Raji (cell line): ENCODE results near the gene SRP9.

Experiments used
- POLR2A ChIP-seq: IDR thresholded peaks from 2 replicates; pipeline ENCODE4 v1.6.1; 2011; ENCODE audit warnings: low read depth, low read length, control low read depth; ENCODE audit not compliant: insufficient read depth

Gene SRP9

DNA sequence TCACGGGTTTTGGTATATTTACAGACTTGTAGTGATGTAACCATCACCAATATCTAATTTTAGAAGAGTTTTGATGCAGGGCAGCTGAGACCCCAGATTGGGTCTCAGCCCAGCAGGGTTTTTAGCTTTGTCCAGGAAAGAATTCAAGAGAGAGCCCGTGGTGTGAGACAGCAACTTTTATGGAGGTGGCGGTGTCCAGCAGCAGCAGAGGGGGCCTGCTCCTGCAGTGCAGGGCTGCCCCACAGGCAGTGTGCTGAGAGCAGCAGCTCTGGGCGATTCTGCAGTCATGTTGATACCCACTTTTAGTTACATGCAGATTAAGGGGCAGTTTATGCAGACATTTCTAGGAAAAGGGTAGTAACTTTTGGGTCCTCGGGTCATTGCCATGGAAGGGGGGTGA, 30.5 kb downstream of the SRP9 start:
- no peak for TF ChIP-seq POLR2A

DNA sequence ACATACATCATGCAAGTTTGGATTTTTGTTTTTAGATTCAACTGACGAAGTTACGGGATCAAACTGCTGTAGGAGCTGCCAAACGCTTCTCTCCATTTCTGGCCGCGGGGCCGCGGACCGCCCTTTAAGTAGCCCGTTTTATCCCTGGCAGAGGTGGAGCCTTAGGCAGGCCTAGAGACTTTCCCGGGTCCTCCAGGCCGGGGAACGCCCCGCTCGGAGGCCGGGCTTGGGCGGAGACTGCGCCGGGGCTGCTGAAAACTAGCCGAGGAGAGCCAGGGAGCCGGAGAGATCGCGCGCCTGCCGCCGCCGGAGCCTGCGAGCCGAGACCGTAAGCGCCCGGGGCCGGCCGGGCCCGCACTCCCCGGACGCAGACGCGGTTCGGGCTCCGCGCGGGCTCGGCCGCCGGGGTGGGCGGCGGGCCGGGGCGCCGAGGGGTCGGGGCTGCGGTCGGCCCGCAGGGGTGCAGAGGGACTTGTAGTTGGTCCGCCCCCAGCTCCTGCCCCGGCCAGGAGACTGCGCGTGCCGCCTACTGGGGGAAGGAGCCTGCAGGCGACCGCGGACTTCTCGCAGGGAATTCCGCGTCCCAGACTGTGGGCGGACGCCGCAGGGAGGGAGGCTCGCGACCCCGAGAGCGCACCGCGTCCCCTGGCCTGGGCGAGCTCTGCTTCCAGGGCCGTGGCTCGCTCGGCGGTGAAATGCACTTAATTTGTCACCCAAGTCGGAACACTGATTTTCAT, 32.4 kb downstream of the SRP9 start, which contains the start of gene EPHX1:
TSS of gene EPHX1 (plus strand) at position 283 of the 737 bp plus-strand sequence. CDS start 18,606 bp downstream, outside the sequence.
- no peak for TF ChIP-seq POLR2A

DNA sequence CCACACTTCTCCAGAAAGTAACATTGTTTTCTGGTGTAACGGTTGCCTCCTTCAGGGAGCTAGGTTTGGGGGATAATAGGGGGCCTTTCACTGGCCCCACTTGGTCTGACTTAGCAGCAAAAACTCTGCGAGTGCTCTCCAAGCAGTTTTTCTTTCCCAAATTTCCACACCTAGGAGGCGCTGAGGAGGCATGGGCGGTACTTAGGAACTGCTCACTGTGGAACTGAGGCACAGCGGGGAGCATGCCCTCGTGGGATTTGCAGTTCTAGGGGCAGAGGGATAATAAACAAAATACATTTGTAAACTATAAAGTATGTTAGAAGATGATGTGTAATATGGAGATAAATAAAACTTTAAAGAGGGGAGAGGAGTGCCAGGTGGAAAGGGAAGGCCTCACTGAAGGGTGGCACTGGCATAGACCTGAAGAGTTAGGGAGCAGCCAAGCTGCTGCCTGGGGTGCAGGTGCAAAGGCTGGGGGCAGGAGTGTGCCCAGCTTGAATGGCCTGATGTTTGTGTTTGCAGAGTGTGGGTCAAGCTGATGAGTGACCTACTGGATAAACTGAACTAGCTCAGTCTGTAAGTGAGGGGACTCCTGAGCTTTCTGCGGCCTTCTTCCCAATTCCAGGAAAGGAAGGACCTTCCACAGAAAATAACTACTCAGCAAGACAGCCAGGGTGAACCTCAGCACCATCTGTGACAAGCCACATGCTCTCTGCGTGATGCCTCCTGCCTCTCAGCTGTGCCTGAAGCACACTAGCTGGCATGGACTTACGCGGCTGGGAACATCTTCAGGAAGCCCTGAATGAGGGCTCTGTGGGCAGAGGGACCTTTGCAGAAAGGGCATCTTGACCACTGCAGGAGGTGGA, 34.2 kb downstream of the SRP9 start:
- TF ChIP-seq POLR2A: no peak

DNA sequence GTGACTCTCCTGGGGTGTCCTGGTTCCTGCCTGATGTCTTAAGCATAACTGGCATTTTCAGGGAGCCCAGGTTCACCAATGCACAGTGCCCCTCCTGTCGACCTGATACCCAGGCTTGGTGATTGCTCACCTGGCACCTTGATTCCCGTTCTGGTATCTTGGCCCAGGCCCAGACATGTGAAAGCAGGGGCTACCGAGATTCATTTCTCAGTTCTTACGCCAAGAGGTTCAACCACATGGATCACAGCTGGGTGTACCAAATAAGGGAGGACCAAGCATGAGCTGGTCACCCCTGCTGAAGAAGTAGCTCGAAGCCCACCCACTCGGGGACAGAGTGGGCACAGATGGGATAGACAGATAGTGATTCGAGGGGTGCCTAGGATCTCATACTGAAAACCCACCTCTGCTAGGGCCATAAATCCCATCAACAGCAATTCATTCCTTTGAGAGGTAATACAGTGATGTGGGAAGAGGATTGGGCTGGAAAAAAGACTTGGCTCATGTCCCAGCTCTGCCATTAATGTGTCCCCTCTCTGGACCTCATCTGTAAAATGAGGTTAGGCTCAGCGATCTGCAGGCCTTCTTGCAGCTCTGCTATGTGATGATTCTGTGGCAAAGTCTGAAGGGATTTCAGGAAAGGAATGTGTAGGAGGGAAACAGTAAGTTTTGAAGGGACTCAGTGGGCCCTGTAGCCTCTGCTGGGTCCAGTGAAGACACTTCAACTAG, 35.0 kb downstream of the SRP9 start:
- TF ChIP-seq POLR2A: no peak

DNA sequence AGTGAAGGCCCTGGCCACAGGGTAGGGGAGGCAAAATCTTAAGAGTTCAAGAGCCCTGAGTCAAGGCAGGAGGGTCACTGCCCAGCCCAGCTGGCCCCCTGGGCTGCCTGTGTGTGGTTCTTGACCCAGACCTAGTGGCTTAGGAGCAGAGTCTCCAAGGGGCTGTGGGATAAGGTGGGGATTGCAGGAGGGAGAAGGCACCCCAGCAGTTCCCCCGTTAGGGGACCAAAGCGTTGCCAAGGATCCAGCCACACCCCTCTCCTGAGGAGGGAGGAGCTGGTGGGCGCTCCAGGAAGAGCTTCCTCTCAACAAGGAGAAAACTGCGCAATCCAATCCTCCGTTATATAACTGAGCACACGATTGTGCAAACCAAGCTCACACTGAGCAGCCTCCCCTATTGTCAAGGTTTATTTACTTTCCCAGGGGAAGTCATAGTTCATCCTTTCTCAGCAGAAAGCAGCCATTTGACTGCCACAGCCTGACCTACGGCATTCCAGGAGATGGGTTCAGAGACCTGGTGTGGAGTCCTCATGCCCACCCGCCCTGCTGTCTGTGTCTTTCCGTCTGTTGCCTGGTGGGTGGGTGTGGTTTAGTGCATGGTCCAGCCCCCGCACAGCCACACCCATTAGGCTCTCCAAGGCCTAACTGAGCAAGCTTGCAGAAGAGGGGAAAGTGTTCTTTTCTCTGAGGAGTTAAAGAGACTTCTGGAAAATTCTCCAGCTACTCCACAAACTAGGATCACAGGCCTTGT, 35.8 kb downstream of the SRP9 start:
- TF ChIP-seq POLR2A: no peak

DNA sequence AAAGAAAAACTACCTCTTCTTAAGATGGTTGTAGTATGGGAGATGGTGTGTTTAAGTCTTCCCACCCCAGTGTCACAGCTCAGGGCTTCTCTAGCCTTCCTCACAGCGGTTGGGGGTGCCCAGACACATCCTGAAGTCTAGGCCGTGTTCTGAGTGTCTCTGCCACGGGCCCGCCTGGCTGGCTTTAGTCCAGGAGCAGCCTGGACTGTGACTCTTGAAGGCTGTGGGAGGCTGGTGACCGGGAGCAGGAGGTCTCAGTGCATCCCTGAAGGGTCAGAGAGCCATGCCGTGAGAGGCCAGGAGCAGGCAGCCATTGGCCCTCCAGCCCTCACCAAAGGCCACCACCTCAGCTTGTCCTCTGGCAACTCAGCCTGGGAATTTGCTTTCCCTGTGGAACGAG, 36.8 kb downstream of the SRP9 start:
- no peak for TF ChIP-seq POLR2A

DNA sequence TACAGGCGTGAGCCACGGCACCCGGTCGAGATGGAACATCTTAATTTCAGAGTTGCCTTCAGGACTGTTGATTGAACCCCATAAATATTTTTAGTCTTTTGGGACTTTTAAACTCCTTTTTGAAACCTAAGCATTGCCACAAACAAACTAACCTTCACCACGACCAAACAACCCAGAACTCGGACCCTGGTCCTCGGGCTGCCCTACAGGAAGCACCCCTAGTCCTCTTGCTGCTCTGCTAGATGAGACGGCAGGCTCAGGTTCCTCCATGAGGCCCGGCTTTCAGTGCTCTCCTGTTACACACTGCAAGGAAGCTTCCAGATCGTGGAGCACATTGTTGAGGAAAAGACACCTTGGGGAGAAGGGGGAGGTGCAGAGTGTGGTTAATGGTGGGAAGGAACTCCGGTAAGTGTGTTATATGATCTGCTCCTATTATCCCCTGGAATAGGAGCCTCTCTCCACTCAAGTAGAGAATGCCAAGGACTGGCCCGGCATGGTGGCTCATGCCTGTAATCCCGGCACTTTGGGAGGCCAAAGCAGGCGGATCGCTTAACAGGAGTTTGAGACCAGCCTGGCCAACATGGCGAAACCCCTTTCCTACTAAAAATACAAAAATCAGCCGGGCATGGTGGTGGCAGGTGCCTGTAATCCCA, 38.0 kb downstream of the SRP9 start:
- TF ChIP-seq POLR2A: no peak

DNA sequence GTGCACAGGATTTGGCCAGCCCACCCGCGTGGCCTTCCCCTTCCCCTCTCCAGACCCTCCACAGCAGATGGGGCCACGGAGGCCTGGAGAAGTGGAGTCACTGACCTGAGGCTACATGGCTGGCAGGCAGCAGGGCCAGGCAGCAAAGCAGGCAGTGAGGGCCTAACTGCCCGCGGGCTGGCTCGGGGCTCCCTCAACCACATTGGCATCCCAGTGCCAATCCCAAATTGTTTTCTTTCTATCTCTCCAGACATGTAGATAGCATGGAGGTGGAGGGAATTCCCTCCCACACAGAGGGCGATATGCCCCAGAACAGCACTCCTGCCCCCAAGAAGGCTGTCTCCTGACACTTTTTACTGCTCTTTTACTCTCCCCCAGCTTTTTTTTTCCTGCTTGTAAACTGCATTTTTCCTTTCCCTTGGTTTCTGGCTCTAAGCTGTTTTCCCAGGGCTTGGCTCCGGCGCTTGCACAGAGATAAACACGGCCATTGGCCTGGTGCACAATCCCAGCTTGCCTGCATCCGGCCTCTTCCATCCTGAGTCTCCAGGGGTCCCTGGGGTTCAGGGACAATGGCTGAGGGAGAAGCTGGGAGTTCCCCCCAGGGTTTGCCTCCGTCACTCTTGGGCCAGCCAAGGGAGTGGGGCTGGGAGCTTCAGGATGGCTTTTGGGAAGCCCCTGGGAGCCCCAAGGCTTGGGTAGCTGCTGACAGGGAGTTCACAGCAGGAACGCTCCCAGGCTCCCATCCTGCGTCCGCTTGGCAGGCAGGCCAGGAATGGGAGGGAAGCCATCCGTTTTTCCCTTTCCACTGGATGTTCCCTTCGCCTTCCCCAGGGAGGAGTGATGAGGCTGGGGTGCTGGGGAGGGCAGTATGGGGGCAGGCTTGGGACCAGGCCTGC, 39.3 kb downstream of the SRP9 start:
- TF ChIP-seq POLR2A: no peak

DNA sequence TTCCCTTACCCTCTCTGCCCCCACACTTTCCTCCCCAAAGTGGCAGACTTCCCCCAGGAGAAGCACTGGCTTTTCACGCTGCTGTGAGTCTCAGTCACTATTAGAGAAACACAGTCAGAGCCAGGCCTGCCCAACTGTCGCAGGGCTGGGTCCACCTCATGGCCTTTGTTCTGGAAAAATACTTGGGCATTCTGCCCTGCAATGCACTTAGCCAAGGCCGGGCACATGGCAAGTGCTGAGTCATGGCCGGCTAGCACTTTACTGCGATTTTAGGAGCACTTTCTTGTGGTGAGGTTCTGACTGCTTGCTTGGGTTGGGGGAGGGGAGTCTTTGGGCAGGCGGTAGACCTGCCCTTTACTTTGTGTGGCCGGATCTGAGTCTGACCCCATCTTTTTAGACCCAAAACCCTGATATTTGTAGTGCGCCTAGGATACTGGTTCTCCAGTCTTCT, 40.0 kb downstream of the SRP9 start:
- TF ChIP-seq POLR2A: no peak

DNA sequence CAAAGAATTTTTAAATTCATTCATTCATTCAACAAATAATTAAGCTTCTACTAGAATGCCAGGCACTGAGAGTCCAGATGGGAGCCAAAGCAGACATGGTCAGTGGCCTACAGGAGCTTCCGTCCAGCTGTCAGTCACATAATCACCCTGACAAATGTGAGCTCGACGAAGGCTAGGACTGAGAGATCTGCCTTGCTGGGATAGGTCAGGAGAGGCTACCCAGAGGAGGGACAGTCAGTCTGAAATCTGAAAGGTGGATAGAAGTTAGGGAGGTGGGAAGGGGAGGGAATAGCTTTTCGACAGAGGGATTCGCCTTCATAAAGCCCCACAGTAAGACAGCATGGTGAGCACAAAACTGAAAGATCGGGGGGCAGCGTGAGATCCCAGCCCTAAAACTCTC, 40.6 kb downstream of the SRP9 start:
- TF ChIP-seq POLR2A: no peak

DNA sequence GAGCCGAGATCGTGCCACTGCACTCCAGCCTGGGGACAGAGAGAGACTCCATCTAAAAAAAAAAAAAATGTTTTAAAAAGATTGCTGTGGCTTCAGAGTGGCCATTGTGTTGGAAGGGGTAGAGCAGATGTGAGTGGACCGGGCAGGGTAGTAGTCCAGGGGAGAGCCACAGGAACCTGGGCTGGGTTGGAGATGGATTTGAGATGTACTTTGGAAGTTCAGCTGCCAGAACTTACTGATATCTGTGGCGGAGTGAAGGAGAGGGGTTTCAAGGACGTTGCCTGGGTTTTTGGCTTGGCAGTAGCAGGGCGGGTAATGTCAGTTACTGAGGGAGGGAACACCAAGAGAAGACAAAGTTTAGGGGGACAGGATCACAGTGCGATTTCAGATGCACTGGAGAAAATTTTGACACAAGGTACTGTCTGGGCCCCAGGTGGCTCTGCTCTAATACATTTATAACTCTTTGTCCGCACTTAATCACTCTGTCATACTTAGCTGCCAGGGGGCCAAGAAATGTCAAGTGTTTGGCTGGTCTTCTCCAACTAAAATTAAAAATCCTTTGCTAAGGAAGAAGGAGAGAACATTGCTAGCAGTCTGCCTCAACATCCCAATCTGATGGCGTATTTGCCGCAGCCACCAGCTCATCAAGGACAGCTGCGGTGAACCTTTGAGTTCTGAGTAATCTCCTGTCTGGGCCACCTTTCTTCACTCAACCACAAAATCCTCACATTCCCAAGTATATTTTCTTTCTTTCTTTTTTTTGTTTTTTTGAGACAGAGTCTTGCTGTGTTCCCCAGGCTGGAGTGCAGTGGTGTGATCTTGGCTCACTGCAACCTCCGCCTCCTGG, 41.9 kb downstream of the SRP9 start:
- TF ChIP-seq POLR2A: no peak

DNA sequence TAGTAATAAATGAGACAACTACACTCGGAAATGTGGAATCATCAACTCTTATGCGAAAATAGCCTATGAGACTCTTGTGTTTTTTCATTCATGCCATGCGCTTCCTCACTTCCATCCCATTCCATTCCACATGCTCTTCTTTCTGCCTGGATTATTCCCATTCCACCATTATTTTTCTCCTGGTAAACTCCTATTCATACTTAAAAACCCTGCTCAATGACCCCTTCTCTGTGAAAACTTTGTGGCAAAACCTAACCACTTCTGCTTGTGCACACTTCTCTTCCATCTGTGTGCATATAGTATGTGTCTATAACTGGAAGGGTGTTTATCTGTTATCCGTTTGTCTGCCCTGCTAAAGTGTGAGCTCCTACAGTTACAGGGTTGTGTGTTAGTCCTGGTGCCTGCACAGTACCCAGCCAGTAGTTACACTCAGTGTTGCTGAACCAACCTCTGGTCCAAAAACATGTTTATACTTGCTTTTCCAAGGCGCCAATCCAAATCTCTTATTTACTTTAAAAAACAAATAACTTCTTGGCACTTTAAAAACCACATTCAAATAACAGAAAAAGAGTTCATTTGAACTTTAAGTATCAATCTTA, 43.0 kb downstream of the SRP9 start:
- no peak for TF ChIP-seq POLR2A
